Fibroblast of skin of right quadriceps (primary cell): ENCODE measurements around the gene PKP4.

Experiments
- DNase-seq: peaks from one replicate; pipeline ENCODE4 v3.0.0-alpha.2; 2013

PKP4 gene

DNA sequence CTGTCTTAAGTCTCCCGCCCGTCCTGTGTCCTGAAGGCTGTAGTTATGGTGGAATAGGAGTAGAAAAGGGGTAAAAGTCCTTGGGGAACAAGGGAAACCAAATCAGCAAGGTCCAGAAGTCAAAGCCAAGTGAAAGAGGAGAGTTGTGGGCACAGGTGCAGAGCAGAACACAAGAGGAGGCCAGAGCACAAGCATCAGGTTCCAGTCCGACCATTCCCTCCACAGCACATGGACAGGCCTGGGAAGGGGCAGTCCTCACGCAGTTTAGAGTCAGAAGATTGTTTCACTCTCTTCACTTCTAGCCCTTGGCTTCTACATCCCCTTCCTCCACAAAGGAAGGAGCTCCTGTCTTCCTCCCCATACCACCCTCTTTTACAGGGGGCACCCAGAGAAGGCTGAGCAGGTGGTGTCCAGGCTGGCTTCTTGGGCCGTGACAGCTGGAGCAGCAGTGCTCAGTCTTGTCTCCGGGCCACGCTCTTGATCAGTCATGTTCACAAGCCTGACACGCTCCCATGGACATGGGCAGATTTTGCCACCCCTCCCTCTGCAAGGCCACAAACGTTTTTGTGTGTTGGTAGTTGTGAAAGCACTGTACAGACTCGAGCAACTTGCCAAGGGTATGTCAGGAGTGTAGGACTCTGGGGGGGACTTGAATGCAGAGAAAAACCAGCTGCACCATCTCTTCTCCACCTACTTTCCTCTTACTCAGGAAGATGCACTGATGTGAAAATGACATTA, 199.9 kb downstream of the PKP4 start:
- DNase-seq = no peak

DNA sequence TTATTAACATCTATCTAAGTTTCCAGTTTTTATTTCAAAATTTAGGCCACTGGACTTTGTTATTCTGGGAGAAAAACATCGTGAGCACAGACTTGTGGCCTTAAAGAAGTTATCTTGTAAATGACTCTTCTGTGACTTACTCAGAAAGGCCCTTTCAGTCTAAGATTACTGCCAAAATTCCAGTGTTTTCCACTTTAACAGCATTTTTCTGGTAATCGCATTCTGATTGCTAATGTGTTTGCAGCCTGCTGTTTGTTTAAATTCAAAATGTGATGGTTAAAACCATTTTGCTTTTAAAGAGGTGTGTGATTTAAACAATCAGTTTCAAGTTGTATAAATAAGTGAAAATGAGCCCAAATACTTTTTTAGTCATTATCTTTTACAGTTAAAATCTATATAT, 201.6 kb downstream of the PKP4 start:
- no peak for DNase-seq

DNA sequence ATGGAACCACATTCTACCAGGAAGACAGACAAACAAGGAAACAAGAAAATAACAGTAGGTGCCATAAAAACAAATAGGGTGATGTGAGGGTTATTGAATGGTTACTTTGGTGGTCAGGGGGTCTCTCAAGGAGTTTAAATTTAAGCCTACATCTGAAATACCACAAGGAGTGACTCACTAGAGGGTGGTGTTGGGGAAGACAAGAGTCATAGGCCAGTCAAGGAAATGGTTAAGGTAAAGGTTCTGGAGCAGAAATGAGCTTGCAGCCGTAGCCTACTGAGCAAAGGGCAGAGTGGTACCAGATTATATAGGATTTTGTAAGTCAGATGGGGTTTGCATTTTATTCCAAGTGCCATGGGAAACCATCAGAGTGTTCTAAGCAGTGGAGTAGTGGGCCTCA, 202.7 kb downstream of the PKP4 start:
- no peak for DNase-seq

DNA sequence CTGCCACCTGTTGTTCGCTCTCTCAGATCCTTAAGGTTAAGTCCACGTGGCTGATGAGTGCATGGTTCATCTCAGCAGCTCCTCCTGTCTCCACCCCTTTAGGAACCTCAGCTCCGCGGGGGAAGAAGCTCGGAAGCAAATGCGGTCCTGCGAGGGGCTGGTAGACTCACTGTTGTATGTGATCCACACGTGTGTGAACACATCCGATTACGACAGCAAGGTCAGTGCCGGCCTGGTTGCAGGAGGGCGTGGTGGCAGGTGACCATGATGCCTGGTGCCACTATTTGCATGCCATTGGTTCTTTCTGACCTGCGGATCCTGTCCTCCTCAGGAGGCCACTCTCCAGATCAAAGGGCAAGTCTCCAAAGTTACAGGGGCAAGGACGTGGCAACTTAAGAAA, 204.5 kb downstream of the PKP4 start:
- DNase-seq = no peak

DNA sequence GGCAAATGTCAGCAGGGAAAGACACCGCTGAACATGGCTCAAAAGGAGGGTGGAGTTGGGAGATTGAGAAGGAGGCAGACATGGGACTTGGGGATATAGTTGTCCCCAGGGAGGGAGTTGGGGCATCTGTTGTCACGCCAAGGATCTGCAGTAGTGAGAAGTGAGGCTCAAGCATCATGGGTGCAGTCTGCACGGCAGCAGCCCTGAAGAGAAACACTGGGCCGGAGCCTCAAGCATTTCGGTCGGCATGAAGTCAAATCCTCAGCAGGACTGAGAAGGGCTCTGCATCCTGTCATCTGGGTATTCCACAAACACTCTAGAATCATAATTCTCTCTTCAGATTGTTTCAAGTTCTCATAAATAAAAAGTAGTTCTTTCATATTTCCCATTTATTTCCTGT, 205.7 kb downstream of the PKP4 start:
- no peak for DNase-seq

DNA sequence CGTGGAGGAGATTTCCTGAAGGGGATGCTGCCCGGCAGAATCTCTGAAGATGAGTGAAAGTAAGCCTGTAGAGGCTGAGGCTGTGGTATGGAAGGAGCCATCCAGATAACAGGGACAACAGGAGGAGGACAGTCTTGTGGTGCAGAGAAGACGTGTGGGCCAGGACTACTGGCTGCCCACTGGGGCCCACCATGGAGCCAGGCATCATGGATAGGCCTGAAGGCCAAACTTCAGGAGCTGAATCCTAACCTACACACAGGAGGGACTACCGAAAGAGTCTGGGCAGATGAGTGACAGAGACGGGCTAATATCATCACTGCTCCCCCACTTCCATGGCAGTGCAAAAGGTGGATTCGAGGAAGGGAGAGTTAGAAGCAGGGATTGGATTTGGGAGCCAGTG, 207.0 kb downstream of the PKP4 start:
- DNase-seq = no peak

DNA sequence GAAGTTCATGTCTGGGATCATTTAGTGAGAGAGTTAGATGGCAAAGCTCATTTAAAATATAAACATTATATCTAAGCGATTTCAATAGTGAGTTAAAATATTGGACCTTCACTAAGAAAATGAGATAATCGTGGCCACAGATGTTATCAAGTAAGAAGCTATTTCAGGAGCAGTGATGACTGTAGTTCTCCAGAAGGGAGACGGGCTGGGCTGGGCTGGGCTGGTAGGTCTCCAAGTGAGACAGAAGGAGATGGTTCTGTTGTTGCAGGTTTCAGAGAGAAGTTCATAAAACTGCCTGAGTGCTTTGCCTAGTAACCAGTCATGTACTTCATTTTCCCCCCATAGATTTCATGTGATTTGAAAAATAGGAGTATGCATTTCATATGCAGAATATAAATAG, 208.2 kb downstream of the PKP4 start:
- DNase-seq = no peak

DNA sequence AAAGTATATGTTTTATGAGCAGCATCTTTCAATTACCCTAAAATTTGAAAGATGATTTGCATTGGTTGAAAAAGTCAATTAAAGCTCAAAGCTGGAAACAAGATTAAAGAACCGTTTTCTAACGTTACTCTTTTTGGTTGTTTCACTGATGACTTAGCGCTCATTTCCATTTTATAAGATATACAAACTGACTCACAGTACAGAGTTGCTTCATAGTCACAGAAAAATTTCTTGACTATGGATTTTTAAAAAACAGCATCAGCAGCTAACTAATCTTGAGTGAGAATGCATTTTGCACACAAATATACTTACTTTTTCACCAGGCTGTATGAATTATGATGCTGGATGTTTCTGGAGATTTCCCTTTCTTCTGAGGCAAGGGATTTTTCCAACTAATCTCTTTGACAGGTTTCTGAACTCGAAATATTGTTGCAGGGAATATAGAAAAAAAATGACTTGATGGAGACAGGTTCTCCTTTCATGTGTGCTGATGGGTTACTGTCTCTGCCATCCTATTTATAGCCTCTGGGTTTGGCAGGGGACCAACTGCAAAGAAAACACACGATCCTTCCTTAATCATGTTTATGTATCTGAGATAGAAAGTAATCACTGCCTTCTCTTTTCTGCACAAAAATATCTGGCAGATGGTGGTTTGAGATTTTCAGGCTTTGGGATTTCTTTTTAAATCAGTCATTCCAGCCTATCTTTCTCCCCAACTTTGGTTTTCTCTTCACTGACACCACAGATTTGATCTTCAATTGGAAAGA, 209.0 kb downstream of the PKP4 start:
- DNase-seq = peak; percentile 10

DNA sequence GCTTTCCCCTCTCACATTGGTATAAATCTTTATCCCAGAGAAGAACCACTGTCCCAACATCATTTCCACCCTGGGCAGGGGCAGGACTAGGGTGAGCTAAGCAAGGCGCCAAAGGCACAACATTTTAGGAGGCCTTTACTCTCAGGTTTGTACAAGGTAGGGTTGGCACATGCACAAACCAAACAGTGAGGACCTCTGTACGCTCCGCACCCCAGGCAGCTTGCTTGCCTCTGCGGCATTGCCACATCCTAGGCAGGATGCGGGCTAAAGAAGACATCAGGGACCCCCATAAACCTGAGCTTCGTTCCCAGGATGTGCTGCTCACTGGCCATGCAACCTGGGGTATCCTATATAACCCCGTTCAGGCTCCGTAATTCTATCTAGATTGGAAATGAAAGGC, 210.2 kb downstream of the PKP4 start:
- no peak for DNase-seq

DNA sequence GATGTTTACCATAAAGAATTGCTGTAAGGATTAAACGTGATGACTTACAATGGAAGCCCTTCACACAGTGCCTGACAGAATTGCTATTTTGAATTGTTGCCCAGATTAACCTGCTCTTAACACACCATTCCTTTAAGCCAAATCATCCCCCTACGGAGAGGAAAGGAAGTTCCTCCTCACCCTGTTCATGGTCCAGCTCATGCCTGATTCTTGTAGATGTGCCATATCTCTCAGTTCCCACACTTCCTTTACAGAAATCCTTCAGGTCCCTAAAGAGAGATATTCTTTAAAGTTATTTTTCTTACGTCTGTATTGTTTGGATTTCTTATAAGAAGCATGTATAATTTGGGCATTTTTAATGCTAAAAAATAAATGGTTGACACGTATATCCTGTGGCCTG, 210.8 kb downstream of the PKP4 start:
- DNase-seq = peak; percentile 85

DNA sequence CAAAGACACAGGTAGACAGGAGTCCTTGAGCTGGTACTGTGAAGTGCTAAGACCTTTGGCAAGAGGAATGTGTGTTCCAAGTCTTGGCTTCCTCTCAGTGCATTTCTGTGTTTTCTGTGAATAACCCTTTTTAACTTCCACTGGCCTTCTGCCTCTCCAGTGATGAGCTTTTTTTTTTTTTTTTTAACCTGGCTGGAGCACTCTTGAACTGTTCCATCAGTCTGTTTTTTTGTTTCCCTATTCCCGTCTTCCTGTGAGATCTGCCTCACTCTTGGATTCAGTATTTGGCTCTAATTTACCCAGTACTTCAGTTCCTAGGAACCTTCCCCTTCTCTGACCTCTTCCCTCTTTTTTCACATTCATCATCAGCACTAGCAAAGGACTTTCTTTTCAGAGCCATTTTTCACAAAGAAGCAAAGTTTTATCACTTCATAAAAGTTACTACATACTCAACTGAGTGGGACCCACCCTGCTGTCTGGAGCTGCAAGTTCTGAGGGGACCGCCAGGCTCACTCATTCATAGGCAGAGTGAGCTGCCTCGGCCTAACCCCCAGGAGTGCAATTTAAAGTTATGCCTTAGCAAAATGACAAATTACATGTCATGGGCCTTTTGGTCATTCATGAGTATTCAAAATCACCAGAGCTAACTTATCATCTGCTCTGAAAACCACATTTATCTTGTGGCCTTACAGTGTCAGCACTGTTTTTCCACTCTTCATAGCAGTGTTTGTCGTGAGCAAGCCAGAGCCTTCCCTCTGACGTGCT, 211.4 kb downstream of the PKP4 start:
- DNase-seq = peak; percentile 5

DNA sequence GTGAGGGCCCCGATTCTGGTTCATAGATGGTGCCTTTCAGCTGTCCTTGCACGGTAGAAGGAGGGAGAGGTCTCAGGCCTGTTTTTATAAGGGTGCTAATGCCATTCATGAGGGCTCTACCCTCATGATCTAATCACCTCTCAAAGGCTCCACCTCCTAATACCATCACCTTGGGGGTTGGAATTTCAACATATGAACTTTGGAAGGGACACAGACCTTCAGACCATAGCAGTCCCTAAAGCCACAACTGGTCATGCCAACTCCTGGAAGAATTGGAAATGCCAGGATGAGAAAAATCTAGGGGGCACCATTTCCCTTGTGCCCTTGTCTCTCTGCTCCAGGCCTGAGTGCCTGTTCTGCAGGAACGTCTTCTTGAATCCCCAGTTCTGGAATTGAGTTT, 213.5 kb downstream of the PKP4 start:
- no peak for DNase-seq

DNA sequence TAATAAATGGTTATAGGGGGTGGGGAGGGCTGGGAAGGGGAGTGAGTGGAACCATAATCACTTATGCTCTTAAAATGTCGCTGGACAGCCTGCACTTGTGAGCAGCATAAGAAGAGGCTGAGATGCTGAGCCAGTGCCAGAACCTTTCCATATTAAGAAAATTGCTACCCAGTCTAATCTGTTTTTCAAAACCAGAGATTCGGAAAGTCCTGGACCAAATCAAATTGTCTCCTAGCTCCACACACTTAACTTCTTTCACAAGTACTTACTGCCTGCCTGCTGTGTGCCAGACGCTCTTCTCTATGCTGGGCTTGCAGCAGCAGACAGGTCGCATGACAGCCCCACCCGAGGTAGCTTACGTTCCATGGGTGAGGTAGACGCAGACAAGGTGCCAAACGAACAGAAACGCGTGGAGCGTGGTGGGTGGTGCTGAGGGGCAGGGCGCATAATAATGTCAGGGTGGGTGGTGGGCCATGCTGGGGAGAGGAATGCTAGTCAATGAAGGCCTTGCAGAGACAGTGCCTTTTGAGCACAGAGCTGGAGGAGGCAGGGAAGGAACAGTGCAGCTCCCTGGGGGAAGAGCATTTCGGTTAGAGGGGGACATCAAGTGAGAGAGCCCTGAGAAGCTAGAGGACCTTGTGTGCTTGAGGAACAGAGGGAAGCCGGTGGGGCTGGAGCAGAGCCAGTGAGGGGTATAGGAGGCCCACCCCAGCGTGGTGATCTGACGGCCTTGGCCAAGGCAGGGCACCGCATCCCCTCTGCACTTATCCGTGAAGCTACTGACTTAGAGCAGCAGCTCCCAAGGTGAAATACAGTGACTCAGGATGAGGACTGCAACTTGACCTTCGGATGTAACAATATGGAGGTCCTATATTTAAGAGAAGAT, 214.9 kb downstream of the PKP4 start:
- no peak for DNase-seq

DNA sequence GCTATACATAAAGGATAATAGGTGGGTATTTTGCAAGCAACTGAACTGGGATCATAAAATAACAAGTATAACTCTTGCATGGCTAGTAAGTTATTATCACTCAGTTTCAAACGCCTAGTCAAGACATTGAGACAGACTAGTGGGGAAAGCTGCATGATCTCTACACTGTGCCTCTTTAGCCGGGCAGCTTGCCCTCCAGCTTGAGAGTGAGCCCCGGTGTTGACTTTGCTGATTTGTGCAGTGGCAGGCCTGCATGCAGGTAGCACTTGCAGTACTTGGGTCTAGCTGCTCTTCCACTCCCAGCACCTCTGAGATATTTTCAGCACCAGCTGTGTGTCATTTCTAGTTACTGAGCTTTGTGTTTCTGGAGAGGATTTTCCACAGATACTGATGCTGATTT, 219.5 kb downstream of the PKP4 start:
- DNase-seq = no peak

DNA sequence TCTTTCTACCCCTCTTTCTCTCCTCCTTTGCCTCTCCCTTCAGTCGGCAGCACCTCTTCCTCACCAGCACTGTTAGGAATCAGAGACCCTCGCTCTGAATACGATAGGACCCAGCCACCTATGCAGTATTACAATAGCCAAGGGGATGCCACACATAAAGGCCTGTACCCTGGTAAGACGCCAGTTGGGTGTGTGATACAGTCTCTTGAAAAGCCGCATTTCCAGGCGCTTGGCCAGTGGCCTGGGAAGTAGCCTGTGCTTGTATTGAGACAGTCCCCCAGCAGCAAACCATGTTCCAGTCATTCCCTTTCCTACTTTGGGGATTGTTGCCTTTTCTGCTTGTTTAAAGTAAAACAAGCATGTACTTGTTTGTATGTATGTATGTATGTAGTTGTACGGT, 219.9 kb downstream of the PKP4 start:
- DNase-seq = no peak

DNA sequence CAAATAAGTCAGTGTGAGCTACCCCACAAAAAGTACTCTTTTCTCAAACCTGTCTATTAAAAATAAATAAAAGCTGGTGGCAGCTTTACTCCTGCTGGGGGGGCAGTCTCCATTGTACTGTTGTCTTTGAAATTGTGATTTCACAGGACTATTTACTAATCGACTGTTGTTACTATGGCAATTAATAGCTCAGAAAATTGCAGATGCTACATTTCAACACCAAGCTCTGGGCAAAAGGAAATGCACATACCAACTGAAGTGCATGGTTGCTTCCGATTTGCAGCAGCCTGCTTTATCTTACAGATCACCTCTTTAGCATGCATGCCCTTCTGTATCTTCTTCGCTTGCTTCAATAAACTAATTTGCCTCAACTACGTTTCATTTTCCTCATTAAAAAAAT, 220.8 kb downstream of the PKP4 start:
- no peak for DNase-seq

DNA sequence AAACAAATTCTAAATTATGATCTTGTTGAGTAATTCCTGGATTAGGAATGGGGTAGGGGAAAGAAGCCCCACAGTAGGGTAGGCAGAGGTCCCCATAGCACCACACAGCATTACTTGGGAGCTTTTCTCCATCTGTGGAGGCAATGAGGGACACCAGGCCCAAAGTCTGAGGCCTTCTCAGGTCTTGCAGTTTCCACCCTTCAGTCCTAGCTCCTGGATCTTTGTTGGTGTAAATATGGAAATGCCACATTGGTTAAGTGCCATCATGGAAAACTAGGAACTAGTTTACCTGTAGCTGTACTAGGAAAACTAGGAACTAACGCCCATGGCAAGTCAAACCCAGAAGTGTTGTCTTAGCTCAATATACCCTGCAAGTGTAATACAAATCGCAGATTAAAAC, 225.1 kb downstream of the PKP4 start:
- DNase-seq = no peak

DNA sequence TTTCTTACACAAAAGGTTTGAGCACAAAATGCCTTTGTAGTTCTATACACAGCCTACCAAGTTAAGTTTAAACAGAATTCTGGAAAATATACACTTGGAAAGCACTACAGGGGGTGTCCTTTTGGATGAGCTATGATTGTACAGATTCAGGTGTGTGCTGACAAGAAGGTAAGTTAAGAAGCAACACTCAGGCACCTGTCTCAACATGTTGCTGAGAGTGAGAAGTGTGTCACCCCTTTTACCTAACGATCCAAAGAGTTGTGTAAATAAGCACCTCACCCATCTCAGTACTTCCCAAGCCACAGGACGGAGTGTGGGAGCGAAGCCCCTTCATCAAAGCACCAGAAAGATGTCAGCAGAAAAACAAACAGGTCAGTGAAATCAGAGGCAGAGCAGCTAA, 228.9 kb downstream of the PKP4 start:
- DNase-seq = no peak

DNA sequence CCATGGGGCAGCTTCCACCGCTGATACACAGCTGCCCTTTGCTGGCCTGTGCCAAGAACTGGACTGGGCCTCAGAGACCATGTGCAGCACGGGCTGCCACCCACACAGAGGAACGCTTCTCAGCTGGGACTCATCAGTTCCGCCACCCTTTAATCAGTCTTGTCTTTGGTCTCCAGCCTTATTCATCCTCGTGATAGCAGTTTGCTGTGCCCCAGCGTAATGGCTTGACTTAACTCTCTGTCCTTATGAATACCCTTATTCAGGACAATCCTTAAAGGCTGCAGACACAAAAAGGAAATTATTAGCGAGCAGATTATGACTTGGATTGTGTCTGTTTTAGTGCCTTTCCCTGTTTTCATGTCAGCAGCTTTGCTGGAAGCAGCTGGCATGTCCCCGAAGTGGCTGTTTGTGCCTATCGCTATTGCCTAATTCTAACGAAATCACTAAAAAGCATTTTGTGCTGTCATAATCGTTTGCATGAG, 229.5 kb downstream of the PKP4 start:
- no peak for DNase-seq

DNA sequence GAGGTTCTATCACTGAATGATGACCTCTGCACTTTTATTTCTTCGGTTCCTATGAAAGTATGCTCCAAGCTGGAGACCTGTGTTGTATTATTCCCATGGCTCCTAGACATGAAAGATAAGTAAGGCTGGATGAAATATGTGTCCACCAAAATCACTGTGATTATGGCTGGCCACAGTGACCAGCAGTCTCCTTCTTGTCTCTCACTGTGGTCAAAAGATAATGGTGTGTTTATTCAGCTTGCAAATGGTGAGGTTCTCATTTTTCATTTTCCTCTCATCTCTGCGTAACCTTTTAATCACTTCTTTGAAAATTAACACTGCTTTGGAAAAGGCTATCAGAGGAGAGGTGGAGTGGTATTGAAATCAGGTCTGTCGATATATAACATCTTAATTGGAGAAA, 230.6 kb downstream of the PKP4 start:
- no peak for DNase-seq

DNA sequence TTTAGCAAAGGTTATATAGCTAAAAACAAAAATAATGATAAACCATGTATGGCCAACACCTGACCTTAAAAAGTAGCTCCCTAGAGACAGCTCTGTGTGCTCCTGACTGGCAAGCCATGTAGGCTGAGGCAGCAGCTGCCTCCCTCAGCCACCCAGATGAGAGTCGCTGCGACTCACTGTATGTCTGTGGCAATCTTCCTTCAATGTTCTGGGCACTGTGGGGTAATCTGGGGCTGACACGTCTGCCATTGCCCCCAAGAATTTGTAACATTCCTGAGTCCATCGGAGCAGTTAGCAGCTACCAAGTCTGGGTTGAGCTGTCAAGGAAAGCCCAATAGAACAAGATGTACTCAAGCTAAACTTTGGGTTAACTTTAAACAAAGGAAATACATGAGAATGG, 232.0 kb downstream of the PKP4 start:
- peak; percentile 36 for DNase-seq

DNA sequence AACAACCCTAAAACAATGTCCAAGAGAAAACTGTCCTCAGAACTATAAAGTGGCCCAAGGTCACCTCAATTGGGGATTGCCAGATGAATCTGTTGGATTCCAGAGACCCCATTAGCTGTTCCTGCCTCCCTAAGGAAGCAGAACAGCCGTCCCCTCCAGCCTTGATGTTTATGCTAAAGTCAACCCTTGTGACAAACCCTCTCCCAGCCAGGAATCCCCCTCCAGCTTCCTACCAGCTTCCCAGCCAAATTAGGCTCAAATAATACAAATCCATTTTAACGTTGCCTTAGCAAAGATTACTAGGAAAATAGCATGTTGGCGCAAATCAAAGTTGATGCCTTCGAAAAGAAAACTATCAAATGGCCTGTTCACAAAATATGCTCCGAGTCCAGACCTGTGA, 232.6 kb downstream of the PKP4 start:
- no peak for DNase-seq

DNA sequence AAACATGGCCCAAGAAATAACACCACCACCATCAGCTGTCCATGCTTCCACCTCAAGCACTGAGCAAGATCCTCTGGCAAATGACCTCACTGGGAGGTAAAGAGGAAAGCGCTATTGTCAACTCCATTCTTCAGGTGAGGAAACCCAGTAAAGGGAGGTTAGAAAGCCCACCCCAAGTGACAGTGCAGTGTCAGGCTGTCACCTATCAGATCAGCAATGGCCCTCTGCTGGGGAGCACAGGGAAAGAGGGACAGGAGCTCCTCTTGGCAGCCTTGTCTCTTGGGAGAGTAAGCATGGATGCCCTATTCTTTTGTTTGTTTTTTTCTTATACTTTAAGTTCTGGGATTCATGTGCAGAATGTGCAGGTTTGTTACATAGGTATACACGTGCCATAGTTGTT, 234.1 kb downstream of the PKP4 start:
- DNase-seq = no peak
